ENCODE measurements around the gene PALD1.

DNA sequence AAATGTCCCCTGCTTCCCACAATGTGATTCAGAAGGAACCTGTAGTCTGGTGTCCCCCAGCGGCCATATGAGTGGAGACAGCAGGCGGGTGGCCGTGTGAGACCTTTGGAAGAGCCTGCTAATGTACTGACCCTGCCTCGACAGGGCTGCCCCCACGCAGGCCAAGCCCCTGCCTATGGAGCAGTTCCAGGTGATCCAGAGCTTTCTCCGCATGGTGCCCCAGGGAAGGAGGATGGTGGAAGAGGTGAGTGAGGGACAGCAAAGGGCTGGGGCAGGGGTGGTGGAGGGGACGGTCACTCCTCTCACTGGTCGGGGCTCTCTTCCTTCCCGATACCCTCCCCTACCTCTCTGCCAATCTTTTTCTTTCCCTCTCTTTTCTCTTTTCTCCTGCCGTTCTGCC, 55.7 kb downstream of the PALD1 start:
- TF ChIP-seq, protein P1, sequence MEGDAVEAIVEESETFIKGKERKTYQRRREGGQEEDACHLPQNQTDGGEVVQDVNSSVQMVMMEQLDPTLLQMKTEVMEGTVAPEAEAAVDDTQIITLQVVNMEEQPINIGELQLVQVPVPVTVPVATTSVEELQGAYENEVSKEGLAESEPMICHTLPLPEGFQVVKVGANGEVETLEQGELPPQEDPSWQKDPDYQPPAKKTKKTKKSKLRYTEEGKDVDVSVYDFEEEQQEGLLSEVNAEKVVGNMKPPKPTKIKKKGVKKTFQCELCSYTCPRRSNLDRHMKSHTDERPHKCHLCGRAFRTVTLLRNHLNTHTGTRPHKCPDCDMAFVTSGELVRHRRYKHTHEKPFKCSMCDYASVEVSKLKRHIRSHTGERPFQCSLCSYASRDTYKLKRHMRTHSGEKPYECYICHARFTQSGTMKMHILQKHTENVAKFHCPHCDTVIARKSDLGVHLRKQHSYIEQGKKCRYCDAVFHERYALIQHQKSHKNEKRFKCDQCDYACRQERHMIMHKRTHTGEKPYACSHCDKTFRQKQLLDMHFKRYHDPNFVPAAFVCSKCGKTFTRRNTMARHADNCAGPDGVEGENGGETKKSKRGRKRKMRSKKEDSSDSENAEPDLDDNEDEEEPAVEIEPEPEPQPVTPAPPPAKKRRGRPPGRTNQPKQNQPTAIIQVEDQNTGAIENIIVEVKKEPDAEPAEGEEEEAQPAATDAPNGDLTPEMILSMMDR (IDR thresholded peaks at IDR 0.05), result no peak
- no peak for TF ChIP-seq POLR2A (IDR thresholded peaks at IDR 0.05)

Data from adrenal gland (tissue), 5 donors.